Panc1 (cell line): Measurements from ENCODE around the gene ELANE. TPM values are rescaled to one million over a fixed set of nuclear protein-coding genes. Genes with fewer than 3 reads are reported as not detected.
"Not testable (repeated sequence)": the region's sequence is repeated elsewhere in the genome, so short reads cannot be mapped to it uniquely, and the experiment has no call there.

Experiments used
- ATAC-seq: fragments of 200-7000 bp; cut with Tn5 transposase; 2 replicates; pipeline ENCODE4 v1.9.1; 2020; ENCODE audit warnings: mild to moderate bottlenecking, moderate library complexity
- BruUV-seq: library from RNA; stranded (reverse); fragments of 400-500 nt; replicated peaks from 2 replicates; lab custom pipeline; 2021; lab: Mats Ljungman, UMichigan
- CTCF ChIA-PET: fragments of 300-600 bp; sonication (Branson Sonifier 250); formaldehyde crosslinking; loops from one replicate; lab custom pipeline; 2022; ENCODE audit warnings: antibody characterized with exemption; lab: Charles Lee
- POLR2A ChIA-PET: fragments of 300-600 bp; sonication (Branson Sonifier 250); formaldehyde crosslinking; loops from one replicate; lab custom pipeline; 2022; ENCODE audit warnings: antibody characterized with exemption; lab: Charles Lee
- DNase-seq: peaks from one replicate; pipeline ENCODE4 v3.0.0-alpha.2; 2010; ENCODE audit warnings: low read depth, low spot score
- H3K27ac ChIP-seq: 2 replicates; pipeline ENCODE4 v1.5.1; 2011; ENCODE audit warnings: mild to moderate bottlenecking, low read length, inconsistent platforms
- H3K27me3 ChIP-seq: fragments of 200-500 bp; sonication (Bioruptor generic); 2 replicates; pipeline ENCODE4 v1.6.0; 2014; ENCODE audit warnings: low read length, inconsistent platforms; ENCODE audit not compliant: control insufficient read depth, insufficient read depth
- H3K36me3 ChIP-seq: fragments of 200-500 bp; sonication (Bioruptor generic); 2 replicates; pipeline ENCODE4 v1.5.1; 2014; ENCODE audit warnings: inconsistent platforms, mild to moderate bottlenecking, low read length, moderate library complexity; ENCODE audit not compliant: control insufficient read depth, insufficient read depth
- H3K4me1 ChIP-seq: 2 replicates; pipeline ENCODE4 v1.5.1; 2011; ENCODE audit warnings: inconsistent platforms, mild to moderate bottlenecking, low read length, moderate library complexity; ENCODE audit not compliant: control insufficient read depth, insufficient read depth
- H3K4me3 ChIP-seq, 2 experiments: 2 replicates each; pipeline ENCODE4 v1.5.1; 2011 to 2012; ENCODE audit warnings: low read depth in 2 of 2, low read length in 2 of 2, mild to moderate bottlenecking in 2 of 2, inconsistent platforms in 1 of 2, moderate library complexity in 1 of 2
- H3K9me3 ChIP-seq: fragments of 200-500 bp; sonication (Bioruptor generic); 2 replicates; pipeline ENCODE4 v1.5.1; 2014; ENCODE audit warnings: low read depth, mild to moderate bottlenecking, inconsistent platforms, low read length, moderate library complexity; ENCODE audit not compliant: control insufficient read depth, insufficient read depth
- CTCF ChIP-seq: fragments of 450-650 bp; IDR thresholded peaks from 2 replicates; pipeline ENCODE4 v1.5.1; 2017; ENCODE audit warnings: mild to moderate bottlenecking
- POLR2AphosphoS5 ChIP-seq: IDR thresholded peaks from 2 replicates; pipeline ENCODE4 v1.6.1; 2012; ENCODE audit warnings: mild to moderate bottlenecking, low read depth, low read length, moderate library complexity
- REST ChIP-seq, 2 experiments: IDR thresholded peaks; 2 replicates each; pipeline ENCODE4 v1.6.1; 2011 to 2012; ENCODE audit warnings: low read depth in 2 of 2, control low read depth in 1 of 2, low read length in 1 of 2, mild to moderate bottlenecking in 1 of 2, moderate library complexity in 1 of 2; ENCODE audit not compliant: insufficient read depth in 1 of 2
- SIN3A ChIP-seq: IDR thresholded peaks from 2 replicates; pipeline ENCODE4 v1.6.1; 2012; ENCODE audit warnings: low read depth, mild to moderate bottlenecking, low read length, moderate library complexity, borderline replicate concordance; ENCODE audit not compliant: insufficient read depth
- TCF7L2 ChIP-seq: IDR thresholded peaks from 2 replicates; pipeline ENCODE4 v1.6.1; 2011; ENCODE audit warnings: mild to moderate bottlenecking, low read depth, low read length, inconsistent platforms
- in situ Hi-C: cut with HindIII; loops from 2 replicates; pipeline ENCODE4 v1.10.0; 2016; ENCODE audit warnings: low sequenced_read_pairs, low pct_unique_long_range_greater_than_20kb
- intact Hi-C: fragments of 100-400 bp; cut with micrococcal nuclease; formaldehyde crosslinking; loops from one replicate; pipeline ENCODE4 v1.10.0; 2022; ENCODE audit not compliant: unreplicated experiment
- total RNA-seq: library from RNA; stranded (reverse); gene quantifications from one replicate; pipeline ENCODE4 v1.2.1, GENCODE V29; 2021; ENCODE audit not compliant: unreplicated experiment

ELANE gene
- total RNA-seq, 1 experiment from 2014 or later: 0.57 TPM

- Histone ChIP-seq H3K4me3 (no peak overlapping the region), H3K9me3 (no peaks in the 10 kb centered on the region), H3K27ac (no peak overlapping the region), H3K36me3 (no peaks in the 10 kb centered on the region), H3K27me3 (no peaks in the 10 kb centered on the region), H3K4me1 (no peaks in the 10 kb centered on the region)
- intact Hi-C loops: no loop called here
- in situ Hi-C loops: no loop called here
- BruUV-seq: no TSS peak
- ATAC-seq: no peak
- ChIA-PET CTCF (no interaction called here), POLR2A (no interaction called here)
- DNase-seq: no peak
- no peak for TF ChIP-seq TCF7L2
These were observed 17.9 kb upstream of the ELANE start for GRCh38 chr19:834216-834615.

- no peak overlapping the region for H3K4me3 ChIP-seq
- no peaks in the 10 kb centered on the region for H3K9me3 ChIP-seq
- in situ Hi-C loops (no loop called here), intact Hi-C loops (no loop called here)
- BruUV-seq: no TSS peak
- ChIA-PET POLR2A (no interaction called here), CTCF (no interaction called here)
- no peaks in the 10 kb centered on the region for H3K27me3 ChIP-seq
- H3K36me3 ChIP-seq: no peaks in the 10 kb centered on the region
- no peak for DNase-seq
- no peak for ATAC-seq
- TF ChIP-seq CTCF (no peak), TCF7L2 (no peak), POLR2AphosphoS5 (no peak)
- no peaks in the 10 kb centered on the region for H3K4me1 ChIP-seq
- no peak overlapping the region for H3K27ac ChIP-seq
These were observed 16.8 kb upstream of the ELANE start for GRCh38 chr19:835210-835810.

GRCh38 chr19:840519-841206 is 11.4 kb upstream of the ELANE start, which contains the start of gene PRTN3:
PRTN3 (plus strand) TSS chr19:840999; CDS start chr19:841009, 10 bp downstream.
- CTCF ChIA-PET: interaction anchor here (0.6 kb wide), 1 partner anchor 110 kb away, joined by 3 read pairs; no protein-coding TSS in a partner anchor
- no peak for TF ChIP-seq SIN3A
- TF ChIP-seq CTCF: no peak
- no peak for TF ChIP-seq TCF7L2
- no peak for TF ChIP-seq REST (IDR thresholded peaks at IDR 0.05; ENCODE audit: insufficient read depth in 1 of 2, low read depth in 2 of 2, low read length in 1 of 2)
- no peak for TF ChIP-seq POLR2AphosphoS5
- DNase-seq: no peak
- Histone ChIP-seq H3K36me3 (no peaks in the 10 kb centered on the region), H3K4me1 (no peaks in the 10 kb centered on the region), H3K9me3 (no peaks in the 10 kb centered on the region), H3K27me3 (no peaks in the 10 kb centered on the region), H3K27ac (no peak within 1 kb of the TSS), H3K4me3 (no peak within 1 kb of the TSS)
- ATAC-seq: no peak
- POLR2A ChIA-PET: interaction anchor here (0.5 kb wide), 1 partner anchor 31 kb away, joined by 4 read pairs; no protein-coding TSS in a partner anchor
- intact Hi-C loops: no loop called here
- in situ Hi-C loops: no loop called here
- no TSS peak for BruUV-seq

GRCh38 chr19:842802-843179 is 9.3 kb upstream of the ELANE start:
- CTCF ChIA-PET: interaction anchor here (0.6 to 0.7 kb wide), 2 partner anchors 15 to 132 kb away, joined by 3 to 7 read pairs; no protein-coding TSS in a partner anchor
- DNase-seq, BruUV-seq, intact Hi-C loops, H3K36me3 ChIP-seq, H3K9me3 ChIP-seq, H3K27me3 ChIP-seq, POLR2A ChIA-PET, ATAC-seq, H3K4me1 ChIP-seq, in situ Hi-C loops, H3K27ac ChIP-seq: not testable (repeated sequence)
- H3K4me3 ChIP-seq: peak overlapping the region in 1 of 2 experiments; percentile 30; a peak in 1 of 4 replicates
